Body of pancreas (tissue), 4 donors: ENCODE results near the gene MAP2K7. TPM values are rescaled to one million over a fixed set of nuclear protein-coding genes. Genes with fewer than 3 reads are reported as not detected.

Experiments
- ATAC-seq: fragments of 150-250 bp; one replicate; pipeline ENCODE4 v1.9.1; 2016
- DNase-seq, 4 donors: peaks; one replicate each; pipeline ENCODE4 v3.0.0-alpha.2; 2019
- H3K27ac ChIP-seq, 4 donors: fragments of 200-600 bp; sonication (generic); 1 replicate in 3 of 4; 2 replicates in 1 of 4; pipeline versions ENCODE4 v1.5.1 to v1.6.1; 2016 to 2019; ENCODE audit warnings: mild to moderate bottlenecking in 1 of 4, mixed read lengths in 1 of 4, moderate library complexity in 1 of 4
- H3K27me3 ChIP-seq, 2 donors: fragments of 200-600 bp; sonication (generic); one replicate each; pipeline ENCODE4 v1.6.0; 2016; ENCODE audit warnings: mild to moderate bottlenecking in 1 of 2
- H3K36me3 ChIP-seq, 2 donors: fragments of 200-600 bp; sonication (generic); replicated peaks in 1 of 2; 2 replicates each; pipeline ENCODE4 v1.5.1; 2016; ENCODE audit warnings: low read depth in 2 of 2; ENCODE audit not compliant: insufficient read depth in 1 of 2
- H3K4me1 ChIP-seq: fragments of 200-600 bp; sonication (generic); one replicate; pipeline ENCODE4 v1.6.0; 2016
- H3K4me3 ChIP-seq, 2 donors: fragments of 200-600 bp; sonication (generic); 1 replicate in 1 of 2; 2 replicates in 1 of 2; pipeline ENCODE4 v1.5.1; 2016 to 2019
- H3K9me3 ChIP-seq, 3 donors: fragments of 200-600 bp; sonication (generic); 1 replicate in 2 of 3; 2 replicates in 1 of 3; pipeline ENCODE4 v1.5.1; 2016
- POLR2A ChIP-seq, 3 donors: fragments of 450-650 bp; IDR thresholded peaks; one replicate each; pipeline ENCODE4 v1.6.1; 2016; ENCODE audit warnings: antibody characterized with exemption in 3 of 3, mild to moderate bottlenecking in 2 of 3
- WGBS, 2 donors: methylation state at CpG; one replicate each; pipeline ENCODE4 v1.1.5; 2017; 5-methylcytosine and 5-hydroxymethylcytosine counted together
- intact Hi-C: fragments of 100-400 bp; cut with DNase I; formaldehyde crosslinking; loops from one replicate; pipeline ENCODE4 v1.15.1; 2023
- total RNA-seq, 2 donors: library from RNA; depleted of rRNA; stranded (reverse); fragments of >200 nt; gene quantifications; one replicate each; pipeline ENCODE4 v1.1.0, GENCODE V29; 2016
- TF ChIP-seq, protein P1 (sequence below), 7 experiments: fragments of 450-650 bp in 4 of 7; fragments of 200-600 bp in 3 of 7; sonication (generic) in 3 of 7; IDR thresholded peaks; one replicate each; pipeline ENCODE4 v1.5.1; 2016 to 2019; ENCODE audit warnings: antibody characterized with exemption in 7 of 7

Gene MAP2K7
- total RNA-seq, 2 donors from 2014 or later, result 8.0 to 34.9 TPM

DNA sequence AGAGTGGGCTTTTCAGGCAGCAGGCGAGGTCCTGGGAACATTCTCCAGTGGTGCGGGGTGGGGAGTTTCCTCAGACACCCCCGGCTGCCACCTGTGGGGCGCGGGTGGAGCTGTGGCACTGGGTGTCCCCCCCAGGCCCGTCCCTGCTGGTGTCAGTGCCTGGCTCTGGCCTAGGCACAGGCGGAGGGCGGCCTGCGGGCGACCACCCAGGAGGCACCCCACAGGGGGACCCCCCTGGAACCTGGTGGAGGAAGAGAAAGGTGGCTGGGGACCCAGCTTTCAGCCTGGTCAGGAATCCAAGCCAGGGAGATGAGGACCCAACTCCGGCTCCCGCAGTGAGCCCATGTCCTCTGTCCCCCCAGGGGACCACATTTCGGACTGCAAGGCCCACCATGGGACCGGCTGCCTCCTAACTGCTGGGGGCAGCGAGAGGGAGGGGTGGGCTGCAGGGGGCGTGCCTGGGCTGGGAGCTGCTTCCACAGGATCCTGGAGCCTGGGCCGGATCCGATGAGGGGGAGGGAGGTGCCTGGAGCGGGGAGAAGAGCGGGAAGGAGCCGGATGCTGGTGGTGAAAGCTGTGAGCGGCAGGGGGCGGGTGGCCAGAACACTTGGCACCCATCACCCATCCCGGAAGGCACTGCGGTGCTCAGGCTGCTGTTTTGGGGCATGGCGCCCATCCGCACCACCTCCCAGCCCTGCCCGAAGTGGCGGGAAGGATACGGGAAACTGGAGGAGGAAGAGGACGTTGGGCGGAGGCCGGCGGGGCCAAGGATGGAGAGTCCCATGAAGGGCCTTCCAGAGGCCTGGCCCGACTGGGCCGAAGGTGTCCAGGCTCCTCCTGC lies 27.8 kb downstream of the MAP2K7 start:
- Histone ChIP-seq H3K36me3 (peaks cover 5 to 23% of the 10 kb centered on the region in 2 donors), H3K27me3 (no peaks in the 10 kb centered on the region), H3K4me1 (peaks cover 14% of the 10 kb centered on the region), H3K9me3 (no peaks in the 10 kb centered on the region), H3K27ac (no peak overlapping the region), H3K4me3 (no peak overlapping the region)
- 89 to 93% methylated on average over 30 to 33 of the region's 36 CpGs for WGBS, 2 donors
- ATAC-seq (no peak), DNase-seq (no peak)
- TF ChIP-seq, protein P1, sequence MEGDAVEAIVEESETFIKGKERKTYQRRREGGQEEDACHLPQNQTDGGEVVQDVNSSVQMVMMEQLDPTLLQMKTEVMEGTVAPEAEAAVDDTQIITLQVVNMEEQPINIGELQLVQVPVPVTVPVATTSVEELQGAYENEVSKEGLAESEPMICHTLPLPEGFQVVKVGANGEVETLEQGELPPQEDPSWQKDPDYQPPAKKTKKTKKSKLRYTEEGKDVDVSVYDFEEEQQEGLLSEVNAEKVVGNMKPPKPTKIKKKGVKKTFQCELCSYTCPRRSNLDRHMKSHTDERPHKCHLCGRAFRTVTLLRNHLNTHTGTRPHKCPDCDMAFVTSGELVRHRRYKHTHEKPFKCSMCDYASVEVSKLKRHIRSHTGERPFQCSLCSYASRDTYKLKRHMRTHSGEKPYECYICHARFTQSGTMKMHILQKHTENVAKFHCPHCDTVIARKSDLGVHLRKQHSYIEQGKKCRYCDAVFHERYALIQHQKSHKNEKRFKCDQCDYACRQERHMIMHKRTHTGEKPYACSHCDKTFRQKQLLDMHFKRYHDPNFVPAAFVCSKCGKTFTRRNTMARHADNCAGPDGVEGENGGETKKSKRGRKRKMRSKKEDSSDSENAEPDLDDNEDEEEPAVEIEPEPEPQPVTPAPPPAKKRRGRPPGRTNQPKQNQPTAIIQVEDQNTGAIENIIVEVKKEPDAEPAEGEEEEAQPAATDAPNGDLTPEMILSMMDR (IDR thresholded peaks at IDR 0.05), result no peak
- no peak for TF ChIP-seq POLR2A (IDR thresholded peaks at IDR 0.05)
- intact Hi-C loops, result no loop called here

DNA sequence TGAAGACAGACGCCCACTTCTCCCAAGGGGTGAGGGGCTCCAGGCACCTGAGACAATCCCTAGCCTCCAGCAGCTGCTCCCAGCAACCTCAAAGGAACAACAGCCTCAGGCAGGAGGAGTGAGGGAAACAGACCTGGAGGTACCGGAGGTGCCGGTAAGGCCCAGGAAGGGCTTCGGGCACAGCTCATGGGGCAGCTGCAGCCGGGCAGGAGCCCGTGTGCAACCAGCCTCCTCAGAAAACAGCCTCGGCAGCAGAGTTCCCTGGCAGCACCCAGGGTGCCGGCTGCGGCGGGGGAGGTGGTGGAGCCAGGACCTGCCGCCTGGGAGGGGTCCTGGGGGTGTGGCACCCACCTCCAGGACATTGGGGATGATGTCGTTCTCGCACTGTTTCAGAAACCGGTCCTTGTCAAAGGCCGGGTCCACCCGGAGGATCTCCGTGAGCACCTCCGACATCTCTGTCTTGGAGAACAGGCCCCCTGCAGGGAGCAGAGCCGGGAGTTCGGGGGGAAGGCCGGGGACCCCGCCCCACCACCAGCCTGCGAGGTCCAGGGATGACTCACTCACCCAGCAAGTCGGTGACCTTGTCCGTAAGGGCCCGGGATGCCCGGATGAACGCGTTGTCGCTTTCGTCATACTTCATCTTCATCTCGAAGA lies 28.7 kb downstream of the MAP2K7 start:
- TF ChIP-seq POLR2A (IDR thresholded peaks at IDR 0.05), result no peak
- TF ChIP-seq, protein P1 (IDR thresholded peaks at IDR 0.05), result no peak
- Histone ChIP-seq H3K4me1 (peaks cover 9% of the 10 kb centered on the region), H3K27me3 (no peaks in the 10 kb centered on the region), H3K36me3 (peaks cover 5 to 26% of the 10 kb centered on the region in 2 donors), H3K4me3 (no peak overlapping the region), H3K27ac (no peak overlapping the region), H3K9me3 (no peaks in the 10 kb centered on the region)
- DNase-seq, result no peak
- WGBS, 2 donors, result 91 to 94% methylated on average over 16 to 31 of the region's 32 CpGs
- no peak for ATAC-seq
- intact Hi-C loops, result no loop called here

DNA sequence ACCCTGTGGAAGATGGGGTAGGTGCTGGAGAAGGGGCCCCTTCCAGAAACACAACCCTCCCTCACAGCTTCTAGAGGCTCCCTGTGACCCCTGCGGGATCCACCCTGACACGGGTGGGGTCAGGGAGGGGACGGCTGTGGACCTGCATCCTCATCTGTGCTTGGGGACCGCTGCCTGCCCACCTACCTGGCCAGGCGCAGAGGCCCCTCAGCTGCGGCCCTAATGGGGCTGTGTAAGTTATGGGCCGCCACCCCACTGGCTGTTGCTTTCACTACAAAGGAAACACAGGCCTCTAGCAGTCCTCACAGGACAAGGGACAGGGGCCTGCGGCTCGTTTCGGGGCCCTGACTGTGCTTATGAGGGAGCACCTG lies 29.2 kb downstream of the MAP2K7 start:
- TF ChIP-seq, protein P1 (IDR thresholded peaks at IDR 0.05), result no peak
- TF ChIP-seq POLR2A (IDR thresholded peaks at IDR 0.05), result no peak
- WGBS, 2 donors, result 84 to 93% methylated on average over 3 to 10 of the region's 10 CpGs
- no peak overlapping the region for H3K27ac ChIP-seq
- H3K4me3 ChIP-seq, result no peak overlapping the region
- DNase-seq (no peak), ATAC-seq (no peak)
- H3K4me1 ChIP-seq, result peaks cover 7% of the 10 kb centered on the region
- peaks cover 5 to 28% of the 10 kb centered on the region in 2 donors for H3K36me3 ChIP-seq
- H3K9me3 ChIP-seq, result no peaks in the 10 kb centered on the region
- intact Hi-C loops, result no loop called here
- no peaks in the 10 kb centered on the region for H3K27me3 ChIP-seq

DNA sequence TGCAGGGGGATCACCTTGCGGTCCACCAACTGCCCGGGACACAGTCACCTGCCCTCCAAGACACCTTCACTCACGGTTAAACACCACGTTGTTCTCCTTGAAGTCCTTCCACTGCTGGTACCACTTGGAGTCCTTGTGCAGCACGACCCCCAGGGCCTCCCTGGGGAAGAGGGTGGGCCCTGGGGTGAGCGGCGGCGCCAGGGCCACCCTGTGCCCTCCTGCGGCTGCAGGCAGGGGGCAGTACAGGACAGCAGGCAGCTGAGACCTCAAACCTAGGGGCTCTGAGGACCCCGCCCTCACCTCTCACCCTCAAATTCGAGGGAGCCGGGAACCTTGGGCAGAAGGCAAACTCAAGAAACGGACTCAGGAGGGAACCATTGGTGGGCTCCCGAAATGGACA lies 29.7 kb downstream of the MAP2K7 start:
- Histone ChIP-seq H3K36me3 (peaks cover 5 to 28% of the 10 kb centered on the region in 2 donors), H3K9me3 (no peaks in the 10 kb centered on the region), H3K4me1 (peaks cover 2% of the 10 kb centered on the region), H3K27me3 (no peaks in the 10 kb centered on the region), H3K27ac (no peak overlapping the region), H3K4me3 (no peak overlapping the region)
- 81 to 90% methylated on average over 5 to 13 of the region's 14 CpGs for WGBS, 2 donors
- no peak for DNase-seq
- no peak for TF ChIP-seq POLR2A (IDR thresholded peaks at IDR 0.05)
- TF ChIP-seq, protein P1 (IDR thresholded peaks at IDR 0.05), result no peak
- intact Hi-C loops, result no loop called here
- no peak for ATAC-seq
